ENCODE results near the gene LRRC41.
"Not testable (repeated sequence)": the region's sequence is repeated elsewhere in the genome, so short reads cannot be mapped to it uniquely, and the experiment has no call there.

The LRRC41 gene

GRCh38 chr1:46303038-46303871 lies at the start of gene LRRC41, which contains the start of gene UQCRH:
Gene LRRC41, minus strand, starts transcription at chr1:46303616. Its CDS starts 294 bp downstream, at chr1:46303322.
Gene UQCRH, plus strand, starts transcription at chr1:46303698. Its CDS starts 69 bp downstream, at chr1:46303767.
- DNase-seq (ENCODE audit: low read depth, low spot score) = peak; percentile 83

DNA sequence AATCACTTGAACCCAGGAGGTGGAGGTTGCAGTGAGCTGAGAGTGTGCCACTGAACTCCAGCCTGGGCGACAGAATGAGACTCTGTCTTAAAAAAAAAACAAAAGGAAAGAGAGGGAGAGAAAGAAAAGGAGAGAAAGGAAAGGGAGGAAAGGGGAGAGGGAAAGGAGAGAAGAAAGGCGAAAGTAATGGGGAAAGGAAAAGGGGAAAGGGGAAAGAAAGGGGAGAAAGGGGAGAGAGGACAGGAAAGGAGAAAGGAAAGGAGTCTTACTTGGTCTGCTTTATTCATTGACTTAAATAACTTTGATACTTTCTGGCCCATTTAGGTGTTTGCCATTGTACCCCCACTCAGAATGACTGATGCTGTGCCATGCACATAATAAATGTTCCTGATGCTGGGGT lies 48.9 kb upstream of the LRRC41 start:
- DNase-seq (ENCODE audit: low read depth, low spot score) = no peak

DNA sequence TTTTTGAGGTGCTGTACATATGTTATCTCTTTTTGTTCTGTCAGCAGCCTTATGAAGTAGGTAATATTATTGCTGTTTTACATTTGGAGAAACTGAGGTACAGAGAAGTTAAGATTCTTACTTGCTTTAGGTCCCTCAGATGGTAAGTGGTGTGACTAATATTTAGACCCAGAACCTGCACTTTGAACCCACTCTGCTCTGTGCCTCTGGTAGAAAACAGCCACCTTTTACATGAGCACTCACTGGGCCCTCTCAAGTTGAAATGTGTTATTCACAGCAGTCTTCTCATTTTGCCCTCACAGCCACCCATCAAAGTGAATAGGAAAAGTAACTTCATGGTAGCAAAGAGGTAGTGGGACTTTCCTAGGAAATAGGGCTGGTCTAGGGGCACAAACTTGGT lies 41.9 kb upstream of the LRRC41 start:
- no peak for DNase-seq (ENCODE audit: low read depth, low spot score)

GRCh38 chr1:46344481-46344880 lies 41.1 kb upstream of the LRRC41 start:
- DNase-seq (ENCODE audit: low read depth, low spot score) = no peak

DNA sequence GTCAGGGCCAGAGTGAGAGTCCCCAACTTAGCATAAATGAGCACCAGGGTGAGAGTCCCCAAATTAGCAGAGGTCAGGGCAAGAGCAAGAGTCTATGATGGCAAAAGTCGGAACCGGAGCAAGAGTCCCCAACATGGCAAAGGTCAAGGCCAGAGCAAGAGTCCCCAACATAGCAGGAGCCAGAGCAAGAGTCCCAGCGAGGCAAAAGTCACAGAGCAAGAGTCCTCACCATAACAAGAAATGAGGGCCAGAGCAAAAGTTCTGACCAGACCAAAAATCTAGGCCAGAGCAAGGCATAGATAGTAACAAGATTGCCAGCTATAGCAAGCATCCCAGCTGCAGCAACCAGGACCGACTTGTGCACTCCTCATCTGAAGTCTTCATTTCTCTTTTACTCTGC lies 40.3 kb upstream of the LRRC41 start:
- DNase-seq (ENCODE audit: low read depth, low spot score) = no peak

DNA sequence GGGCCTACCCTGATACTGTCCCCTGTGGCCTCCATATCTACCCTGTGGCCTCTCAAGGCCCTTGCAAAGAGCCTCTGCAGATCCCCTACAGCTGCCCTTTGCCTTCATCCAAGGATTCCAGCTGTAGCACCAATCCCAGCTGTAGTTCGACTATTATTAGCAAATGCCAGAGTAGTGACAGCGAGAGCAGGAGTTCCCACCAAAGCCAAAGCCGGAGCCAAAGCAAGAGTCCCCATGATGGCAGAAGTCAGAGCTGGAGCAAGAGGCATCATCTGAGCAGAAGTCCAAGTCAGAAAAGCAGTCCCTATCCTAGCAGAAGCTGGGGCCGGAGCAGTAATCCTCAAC lies 39.9 kb upstream of the LRRC41 start:
- DNase-seq (ENCODE audit: low read depth, low spot score) = no peak

DNA sequence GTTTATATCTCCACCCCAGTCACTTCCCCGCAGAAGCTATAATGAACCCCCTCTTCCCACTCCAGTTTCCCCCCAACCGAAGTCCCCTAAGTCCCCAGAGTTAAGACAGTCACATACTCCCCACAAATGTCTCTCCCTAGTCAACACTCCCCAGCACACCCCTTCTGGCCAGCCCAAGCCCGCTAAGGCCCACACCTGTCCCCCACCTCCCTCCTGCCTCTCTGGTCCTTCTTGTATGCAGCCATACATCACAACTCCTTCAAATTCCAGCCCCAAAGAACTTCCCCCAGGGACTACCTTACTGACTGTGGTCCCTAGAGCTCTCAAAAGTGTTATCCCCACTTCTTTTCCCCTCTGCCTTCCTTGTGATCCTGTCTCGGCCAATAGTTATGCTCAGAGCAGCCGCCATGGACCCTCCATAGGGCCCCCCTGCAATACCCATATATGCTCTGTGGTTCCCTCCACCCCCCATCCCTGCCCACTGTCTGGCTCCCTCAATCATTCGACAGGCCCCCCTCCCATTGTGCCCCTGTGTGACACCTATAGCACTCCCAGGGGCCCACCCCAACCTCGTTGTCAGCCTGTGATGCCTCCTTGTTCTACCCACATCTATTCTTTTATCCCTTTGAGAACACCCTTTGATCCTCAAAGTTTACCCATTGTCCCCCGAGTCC lies 39.4 kb upstream of the LRRC41 start:
- no peak for DNase-seq (ENCODE audit: low read depth, low spot score)

DNA sequence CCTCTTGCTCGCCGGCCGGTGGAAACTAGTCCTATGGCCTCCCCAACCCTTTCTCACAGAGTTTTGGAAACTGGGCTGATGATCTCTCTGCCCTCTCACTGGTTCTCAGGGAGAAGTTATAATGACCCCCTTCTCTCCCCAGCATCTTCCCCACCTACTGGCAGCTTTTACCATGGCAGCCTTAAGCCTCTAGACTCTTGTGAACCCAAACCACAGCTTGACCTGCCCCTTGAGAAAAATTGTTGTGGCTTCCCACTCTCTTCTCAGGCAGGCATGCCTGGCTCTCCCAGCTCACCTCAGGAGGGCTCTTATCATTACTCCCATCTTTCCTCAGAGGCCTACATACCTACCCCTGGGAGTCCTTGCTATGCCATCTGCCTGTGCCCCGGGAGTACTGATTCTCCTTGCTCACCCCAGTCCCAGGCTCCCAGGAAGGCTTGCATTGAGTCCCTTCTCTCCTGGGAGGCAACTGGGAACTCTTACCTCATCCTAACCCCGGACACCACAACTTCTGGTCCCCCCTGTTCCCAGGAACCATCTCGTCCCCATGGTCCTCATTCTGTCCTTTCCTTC lies 38.8 kb upstream of the LRRC41 start:
- DNase-seq (ENCODE audit: low read depth, low spot score) = no peak

DNA sequence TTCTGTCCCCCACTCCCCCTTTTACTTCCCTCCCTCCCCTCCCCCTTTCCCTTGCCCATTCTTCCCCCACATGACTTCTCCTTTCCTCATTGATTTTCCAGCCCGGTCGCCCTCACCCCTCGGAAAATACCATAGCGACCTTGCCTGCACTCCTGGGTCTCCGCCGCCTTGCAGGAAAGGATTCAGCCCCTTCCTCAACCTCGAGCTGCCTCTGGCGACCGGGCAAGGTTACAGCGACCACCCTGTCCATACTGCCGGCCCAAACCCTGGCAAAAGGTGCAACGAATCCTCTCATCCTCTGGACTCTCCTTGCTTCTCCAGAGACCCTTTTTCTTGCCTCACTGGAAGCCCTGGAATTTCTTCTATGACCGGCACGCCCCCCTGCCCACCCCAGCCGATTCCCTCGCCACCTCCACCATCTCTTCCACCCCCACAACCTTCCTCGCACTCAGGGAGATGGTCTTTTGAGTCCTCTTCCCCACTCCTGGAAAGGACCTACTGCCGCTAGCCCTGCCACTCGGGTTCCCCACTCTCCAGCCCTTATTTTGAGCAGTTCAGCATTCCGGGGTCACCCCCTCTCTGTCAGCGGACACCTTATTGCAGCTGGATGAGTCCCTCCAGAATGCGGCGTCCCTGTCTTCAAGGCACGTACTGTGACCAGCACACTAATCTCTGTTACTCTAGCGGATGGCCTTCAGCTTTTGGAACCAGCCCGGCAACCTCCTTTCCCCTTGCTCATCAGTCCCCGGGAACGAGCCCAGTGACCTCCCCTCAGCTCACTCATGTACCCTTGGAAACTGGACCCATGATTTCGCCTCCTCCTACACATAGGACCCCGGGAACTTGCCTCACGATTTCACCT lies 38.0 kb upstream of the LRRC41 start:
- DNase-seq (ENCODE audit: low read depth, low spot score) = no peak

DNA sequence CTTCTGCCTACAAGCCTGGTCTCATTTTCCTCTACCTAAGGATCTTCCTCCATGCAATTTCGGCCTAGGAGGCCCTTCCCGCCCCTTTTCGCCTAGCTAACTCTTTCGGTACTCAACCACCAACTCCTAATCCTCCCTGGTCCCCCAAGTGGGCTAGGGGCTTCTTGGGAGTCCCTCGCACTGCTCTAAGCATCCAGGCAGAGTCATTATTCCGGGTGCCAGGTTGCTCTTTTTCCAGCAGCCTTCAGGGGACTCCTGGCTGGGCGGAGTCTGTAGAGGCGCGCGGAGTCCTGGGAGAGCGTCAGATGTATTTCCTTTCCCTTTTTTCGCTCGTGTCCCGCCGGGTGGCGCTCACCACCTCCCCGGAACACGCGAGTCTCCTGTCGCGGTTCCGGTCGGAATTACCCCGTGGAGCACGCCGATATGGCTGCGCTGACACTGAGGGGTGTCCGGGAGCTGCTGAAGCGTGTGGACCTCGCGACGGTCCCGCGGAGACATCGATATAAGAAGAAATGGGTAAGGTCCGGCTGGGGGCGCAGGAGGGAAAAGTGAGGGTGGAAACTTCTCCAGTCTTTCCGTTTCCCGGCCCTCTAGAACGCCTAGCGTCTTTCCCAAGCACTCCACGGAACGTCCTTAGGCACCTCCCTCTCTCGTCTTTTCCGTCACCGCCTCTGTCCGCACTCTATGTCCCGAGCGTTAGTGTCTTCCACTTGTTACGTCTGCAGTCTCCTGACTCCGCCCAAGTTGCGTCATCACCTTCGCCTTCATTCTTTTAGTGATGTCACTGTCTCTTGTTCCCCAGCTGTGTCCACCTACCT lies 37.2 kb upstream of the LRRC41 start, which contains the start of gene NSUN4:
Gene NSUN4, plus strand, starts transcription at position 404 of the 818 bp plus-strand sequence. Its CDS starts 20 bp downstream, at position 424.
- DNase-seq (ENCODE audit: low read depth, low spot score) = peak; percentile 62

GRCh38 chr1:46337409-46337808 lies 34.0 kb upstream of the LRRC41 start:
- DNase-seq (ENCODE audit: low read depth, low spot score) = not testable (repeated sequence)

DNA sequence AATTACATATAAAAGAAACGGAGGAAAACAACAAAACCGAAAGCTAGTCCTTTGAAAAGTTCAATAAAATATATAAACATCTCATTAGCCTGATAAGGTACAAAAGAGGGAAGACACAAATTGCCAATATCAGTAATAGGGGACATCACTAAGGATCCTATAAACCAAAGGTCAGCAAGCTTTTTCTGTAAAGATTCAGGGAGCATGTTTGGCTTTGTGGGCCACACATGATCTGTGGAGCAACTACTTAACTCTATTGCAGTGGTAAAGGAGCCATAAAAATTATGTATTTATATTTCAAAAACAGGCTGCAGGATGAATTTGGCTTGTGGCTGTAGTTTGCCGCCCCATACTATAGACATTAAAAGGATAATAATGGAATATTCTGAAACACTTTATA lies 31.7 kb upstream of the LRRC41 start:
- no peak for DNase-seq (ENCODE audit: low read depth, low spot score)

DNA sequence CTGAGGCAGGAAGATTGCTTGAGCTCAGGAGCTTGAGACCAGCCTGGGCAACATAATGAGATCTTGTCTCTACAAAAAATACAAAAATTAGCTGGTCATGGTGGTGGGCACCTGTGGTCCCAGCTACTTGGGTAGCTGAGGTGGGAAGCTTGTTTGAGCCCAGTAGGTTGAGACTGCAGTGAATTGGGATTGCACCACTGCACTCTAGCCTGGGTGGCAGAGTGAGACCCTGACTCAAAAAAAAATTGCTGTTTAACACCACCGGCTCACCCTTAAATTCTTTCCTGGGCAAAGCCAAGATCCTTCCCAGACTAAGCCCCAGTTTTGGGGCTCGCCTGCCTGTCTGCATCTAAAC lies 30.6 kb upstream of the LRRC41 start:
- no peak for DNase-seq (ENCODE audit: low read depth, low spot score)

DNA sequence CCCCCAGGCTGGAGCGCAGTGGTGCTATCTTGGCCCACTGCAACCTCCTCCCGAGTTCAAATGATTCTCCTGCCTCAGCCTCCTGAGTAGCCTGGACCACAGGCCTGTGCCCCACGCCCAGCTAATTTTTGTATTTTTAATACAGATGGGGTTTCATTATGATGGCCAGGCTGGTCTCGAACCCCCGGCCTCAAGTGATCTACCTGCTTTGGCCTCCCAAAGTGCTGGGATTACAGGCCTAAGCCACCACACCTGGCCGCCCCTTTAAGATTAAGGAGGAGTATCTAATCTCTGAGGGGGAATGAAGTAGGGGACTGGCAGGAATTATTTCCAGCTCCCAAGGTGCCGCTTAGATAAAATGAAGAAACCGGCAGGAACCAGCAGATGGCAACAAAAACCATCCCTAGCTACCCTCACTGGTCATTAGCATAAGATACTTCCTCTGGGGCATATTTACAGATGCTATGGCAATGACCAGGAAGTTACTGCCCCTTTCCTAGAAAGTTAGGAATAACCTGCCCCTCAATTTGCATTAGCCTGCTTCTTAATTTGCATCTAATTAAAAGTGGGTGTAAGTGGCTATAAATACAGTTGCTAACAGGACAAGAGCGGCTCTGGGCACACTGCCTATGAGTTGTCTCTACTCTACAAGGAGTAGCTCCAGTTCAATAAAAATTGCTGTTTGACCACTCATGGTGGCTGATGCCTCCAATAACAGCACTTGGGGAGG lies 30.0 kb upstream of the LRRC41 start:
- DNase-seq (ENCODE audit: low read depth, low spot score) = no peak

- DNase-seq (ENCODE audit: low read depth, low spot score) = not testable (repeated sequence)
These were observed 28.5 kb upstream of the LRRC41 start for GRCh38 chr1:46331786-46332540.

DNA sequence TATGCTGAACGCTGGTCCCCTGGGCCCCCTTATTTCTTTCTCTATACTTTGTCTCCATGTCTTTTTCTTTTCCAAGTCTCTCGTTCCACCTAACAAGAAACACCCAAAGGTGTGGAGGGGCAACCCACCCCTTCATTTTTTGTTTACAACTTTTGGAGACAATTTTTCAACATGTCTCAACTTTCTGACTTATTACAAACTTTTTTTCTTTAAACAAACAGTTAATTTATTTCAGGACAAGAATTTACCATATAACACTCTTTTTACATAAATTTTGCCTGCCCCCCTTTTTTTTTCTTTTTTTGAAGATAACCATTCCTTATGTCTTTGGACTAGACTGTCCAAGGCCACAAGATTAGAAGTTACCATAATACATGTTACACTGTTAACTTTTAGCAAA lies 27.0 kb upstream of the LRRC41 start:
- DNase-seq (ENCODE audit: low read depth, low spot score) = not testable (repeated sequence)

DNA sequence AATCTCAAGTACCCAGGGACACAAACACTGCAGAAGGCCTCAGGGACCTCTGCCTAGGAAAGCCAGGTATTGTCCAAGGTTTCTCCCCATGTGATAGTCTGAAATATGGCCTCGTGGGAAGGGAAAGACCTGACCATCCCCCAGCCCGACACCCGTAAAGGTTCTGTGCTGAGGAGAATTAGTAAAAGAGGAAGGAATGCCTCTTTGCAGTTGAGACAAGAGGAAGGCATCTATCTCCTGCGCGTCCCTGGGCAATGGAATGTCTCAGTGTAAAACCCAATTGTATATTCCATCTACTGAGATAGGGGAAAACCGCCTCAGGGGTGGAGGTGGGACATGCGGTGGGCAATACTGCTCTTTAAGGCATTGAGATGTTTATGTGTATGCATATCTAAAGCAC lies 26.4 kb upstream of the LRRC41 start:
- DNase-seq (ENCODE audit: low read depth, low spot score) = not testable (repeated sequence)

- not testable (repeated sequence) for DNase-seq (ENCODE audit: low read depth, low spot score)
These were observed 24.8 kb upstream of the LRRC41 start for GRCh38 chr1:46328182-46328581.

All from activated naive CD8-positive, alpha-beta T cell treated with anti-CD3 and anti-CD28 coated beads, Interleukin-2, amount 50 U/mL, for 16 hours (primary cell).